ENCODE measurements around the gene PRPF38B. TPM values are rescaled to one million over a fixed set of nuclear protein-coding genes. Genes with fewer than 3 reads are reported as not detected.

PRPF38B gene
- polyA plus RNA-seq (2011; rRNA removed) = 13.3 and 20.1 TPM in 2 replicates
- 8.4 and 9.7 TPM in 2 replicates for polyA minus RNA-seq (2011; rRNA and poly(A)+ RNA removed)

- ChIA-PET CTCF (interaction anchor here (0.6 to 1.5 kb wide), 10 partner anchors 16 to 228 kb away, joined by 3 to 5 read pairs (median 4); partner anchors contain the start of gene EEIG2), POLR2A (interaction anchor here (0.5 to 1.0 kb wide), 3 partner anchors 20 to 204 kb away, joined by 4 to 15 read pairs (median 4); partner anchors contain the start of gene STXBP3)
- Histone ChIP-seq H3K4me3 (ENCODE audit: low read depth, low read length) (peak within 1 kb of the TSS; percentile 66), H3K27me3 (ENCODE audit: control insufficient read depth, insufficient read depth, low read length) (no peaks in the 10 kb centered on the region), H3K36me3 (ENCODE audit: control insufficient read depth, insufficient read depth, low read length) (0 out of 2 replicates have a peak, but pooled peaks cover 2% of the 10 kb centered on the region)
- TF ChIP-seq CTCF (IDR thresholded peaks at IDR 0.05; ENCODE audit: insufficient read depth, low read depth, low read length) = no peak
- peak; percentile 44 for DNase-seq (ENCODE audit: low read depth)
Measured at GRCh38 chr1:108691942-108692723, at the start of gene PRPF38B. Gene PRPF38B, plus strand, starts transcription at chr1:108692310. Its CDS starts 282 bp downstream, at chr1:108692592.

GRCh38 chr1:108643492-108644335 lies 48.4 kb upstream of the PRPF38B start:
- peak; percentile 19 for DNase-seq (ENCODE audit: low read depth)
- H3K27me3 ChIP-seq (ENCODE audit: control insufficient read depth, insufficient read depth, low read length) = no peaks in the 10 kb centered on the region
- H3K4me3 ChIP-seq (ENCODE audit: low read depth, low read length) = no peak overlapping the region
- H3K36me3 ChIP-seq (ENCODE audit: control insufficient read depth, insufficient read depth, low read length) = no peaks in the 10 kb centered on the region
- TF ChIP-seq CTCF (IDR thresholded peaks at IDR 0.05; ENCODE audit: insufficient read depth, low read depth, low read length) = peak; percentile 55
- ChIA-PET CTCF (interaction anchor here (0.6 to 6.6 kb wide), 29 partner anchors 8 to 443 kb away, joined by 3 to 149 read pairs (median 4); partner anchors contain the start of genes EEIG2 and PRPF38B), POLR2A (interaction anchor here (0.6 kb wide), 1 partner anchor 457 kb away, joined by 5 read pairs; no protein-coding TSS in a partner anchor)

- H3K4me3 ChIP-seq (ENCODE audit: low read depth, low read length) = no peak overlapping the region
- no peak for DNase-seq (ENCODE audit: low read depth)
- CTCF ChIA-PET = interaction anchor here (0.6 to 6.6 kb wide), 12 partner anchors 9 to 328 kb away, joined by 3 to 149 read pairs (median 4); partner anchors contain the start of gene EEIG2
- H3K27me3 ChIP-seq (ENCODE audit: control insufficient read depth, insufficient read depth, low read length) = no peaks in the 10 kb centered on the region
- no peak for TF ChIP-seq CTCF (IDR thresholded peaks at IDR 0.05; ENCODE audit: insufficient read depth, low read depth, low read length)
- no peaks in the 10 kb centered on the region for H3K36me3 ChIP-seq (ENCODE audit: control insufficient read depth, insufficient read depth, low read length)
- POLR2A ChIA-PET = no interaction called here
Measured at GRCh38 chr1:108644984-108645383, 47.1 kb upstream of the PRPF38B start.

GRCh38 chr1:108645564-108646184 lies 46.4 kb upstream of the PRPF38B start:
- ChIA-PET POLR2A (no interaction called here), CTCF (interaction anchor here (1.4 to 6.6 kb wide), 3 partner anchors 32 to 329 kb away, joined by 3 to 149 read pairs (median 7); no protein-coding TSS in a partner anchor)
- Histone ChIP-seq H3K4me3 (ENCODE audit: low read depth, low read length) (no peak overlapping the region), H3K36me3 (ENCODE audit: control insufficient read depth, insufficient read depth, low read length) (no peaks in the 10 kb centered on the region), H3K27me3 (ENCODE audit: control insufficient read depth, insufficient read depth, low read length) (no peaks in the 10 kb centered on the region)
- TF ChIP-seq CTCF (IDR thresholded peaks at IDR 0.05; ENCODE audit: insufficient read depth, low read depth, low read length) = no peak
- no peak for DNase-seq (ENCODE audit: low read depth)
